Measurements from ENCODE around the gene DNAJC11.
A peak's percentile ranks its signal among the peaks of the same experiment; 100 is the strongest.

Gene DNAJC11

GRCh38 chr1:6625584-6626149 lies 75.9 kb downstream of the DNAJC11 start:
- DNase-seq = peak in 6 of 51 donors; percentile 32 to 63 (median 43)

- peak; percentile 15 to 90 (median 75) for DNase-seq
Observed at GRCh38 chr1:6624710-6625583, 76.7 kb downstream of the DNAJC11 start, which contains the start of gene THAP3. Gene THAP3 (plus strand): TSS chr1:6624868. CDS start chr1:6625219, 351 bp downstream.

- DNase-seq = no peak
Observed at GRCh38 chr1:6623269-6623965, 78.2 kb downstream of the DNAJC11 start.

- DNase-seq = no peak
Observed at GRCh38 chr1:6622396-6623152, 79.0 kb downstream of the DNAJC11 start.

DNA sequence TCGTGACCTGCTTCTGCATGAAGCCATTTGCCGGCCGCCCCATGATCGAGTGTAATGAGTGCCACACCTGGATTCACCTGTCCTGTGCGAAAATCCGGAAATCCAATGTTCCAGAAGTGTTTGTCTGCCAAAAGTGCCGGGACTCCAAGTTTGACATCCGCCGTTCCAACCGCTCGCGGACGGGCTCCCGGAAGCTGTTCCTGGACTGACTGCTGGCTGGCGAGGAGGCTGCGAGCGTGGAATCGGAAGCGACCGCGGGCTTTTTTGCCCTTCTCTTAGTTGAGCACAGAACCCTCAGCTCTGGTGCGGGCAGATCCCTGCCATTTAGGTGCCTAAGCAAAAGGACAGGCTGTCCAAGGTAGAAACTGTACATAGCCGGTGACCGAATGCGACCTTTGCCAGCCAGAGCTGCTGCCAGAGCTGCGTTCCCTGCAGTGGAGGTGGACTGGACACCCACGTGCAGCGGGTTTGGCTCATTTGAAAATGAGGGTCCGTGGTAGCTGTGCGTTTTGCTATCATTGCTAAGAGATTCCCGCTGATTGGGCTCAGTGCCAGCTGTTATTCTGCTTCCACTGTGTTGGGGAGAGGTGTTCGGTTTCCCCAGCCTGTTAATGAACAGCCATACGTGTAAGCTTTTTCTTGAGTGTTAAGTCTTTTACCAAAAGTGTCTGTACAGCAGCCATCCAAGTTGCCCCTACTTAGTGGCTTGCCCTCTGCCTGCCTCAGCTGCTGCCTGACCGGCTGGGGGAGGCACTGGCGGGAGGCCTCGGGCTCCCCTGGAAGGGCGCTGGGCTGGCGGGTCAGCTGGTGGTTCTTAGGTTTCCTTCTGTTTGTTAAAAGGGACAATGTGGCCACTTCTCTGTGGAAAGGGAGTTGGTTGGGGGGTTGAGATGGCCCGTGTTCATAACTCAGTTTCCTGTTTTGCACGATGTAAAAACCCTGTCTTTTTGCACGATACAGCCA lies 79.9 kb downstream of the DNAJC11 start:
- no peak for DNase-seq

- no peak for DNase-seq
Observed at GRCh38 chr1:6619045-6619444, 82.6 kb downstream of the DNAJC11 start.

GRCh38 chr1:6614929-6615785 lies 86.5 kb downstream of the DNAJC11 start:
- DNase-seq = peak in 5 of 51 donors; percentile 22 to 61 (median 32)

GRCh38 chr1:6614019-6614928 lies 87.3 kb downstream of the DNAJC11 start:
- peak in 28 of 51 donors; percentile 17 to 73 (median 45) for DNase-seq

DNA sequence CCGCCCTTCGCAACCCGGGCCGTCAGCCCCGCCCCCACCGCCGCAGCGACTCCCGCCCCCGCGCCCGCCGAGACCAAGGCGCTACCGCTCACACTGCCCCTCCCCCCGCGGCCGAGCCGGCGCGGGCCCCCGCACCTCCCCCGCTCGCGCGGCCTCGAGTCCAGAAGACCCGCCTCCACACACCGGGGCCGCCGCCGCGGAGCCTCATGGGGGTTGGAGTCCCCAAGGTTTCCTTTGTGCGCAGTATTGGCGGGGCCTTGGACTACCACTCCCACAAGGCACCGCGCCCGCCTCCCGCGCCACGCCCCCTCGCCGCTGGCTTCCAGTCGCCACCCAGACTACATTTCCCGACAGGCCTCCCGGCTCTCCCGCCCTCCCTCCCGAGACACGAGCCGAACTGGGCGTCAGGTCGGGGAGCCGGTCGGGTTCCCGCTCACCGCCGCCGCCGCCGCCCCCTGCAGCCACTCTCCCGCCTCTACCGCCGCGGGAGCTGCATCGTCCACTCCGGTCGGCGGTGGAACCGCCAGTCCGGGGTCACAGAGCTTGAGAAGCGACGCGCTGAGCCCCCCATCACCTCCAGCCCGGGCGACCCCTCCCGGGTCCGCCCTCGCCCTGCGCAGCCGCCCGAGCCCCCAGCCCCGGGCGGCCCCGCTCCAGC lies 88.1 kb downstream of the DNAJC11 start, which contains the start of gene PHF13:
TSS of gene PHF13 (plus strand) at position 371 of the 658 bp plus-strand sequence. CDS start 336 bp downstream, outside the sequence.
- peak; percentile 87 to 100 (median 99) for DNase-seq

DNA sequence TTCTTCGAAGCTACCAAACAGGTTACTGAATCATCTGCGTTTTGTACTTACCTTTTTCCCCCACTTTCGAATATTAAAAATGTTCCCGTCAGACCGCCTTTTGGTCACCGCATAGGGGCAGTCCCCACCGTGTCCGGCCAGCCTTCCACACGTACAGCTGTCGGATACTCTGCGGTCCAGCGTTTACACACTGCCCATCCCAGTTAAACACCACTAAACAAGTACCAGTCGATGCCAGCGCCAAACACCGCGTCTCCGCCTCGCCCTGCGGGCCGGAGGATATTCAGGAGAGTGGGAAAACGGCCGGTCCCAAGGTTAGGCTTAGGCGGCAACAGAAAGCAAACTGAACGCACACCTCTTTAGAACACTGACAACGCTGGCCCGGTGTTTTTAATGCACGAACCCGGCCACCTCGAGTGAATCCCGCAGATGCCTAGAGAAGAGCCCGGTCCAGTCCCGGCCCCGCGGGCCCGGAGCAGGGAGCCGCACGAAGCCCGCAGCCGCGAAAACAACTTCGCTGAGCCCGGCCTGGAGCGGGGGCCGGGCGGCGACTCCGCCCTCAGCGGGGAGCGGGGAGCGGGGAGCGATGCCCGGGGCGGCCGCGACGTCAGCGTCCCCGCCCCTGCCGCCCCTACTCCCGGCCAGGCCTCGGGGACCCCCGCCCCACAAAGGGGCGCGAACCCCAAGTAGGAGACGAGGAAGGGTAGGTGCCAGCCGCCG lies 88.8 kb downstream of the DNAJC11 start:
- peak in 21 of 51 donors; percentile 39 to 81 (median 62) for DNase-seq

DNA sequence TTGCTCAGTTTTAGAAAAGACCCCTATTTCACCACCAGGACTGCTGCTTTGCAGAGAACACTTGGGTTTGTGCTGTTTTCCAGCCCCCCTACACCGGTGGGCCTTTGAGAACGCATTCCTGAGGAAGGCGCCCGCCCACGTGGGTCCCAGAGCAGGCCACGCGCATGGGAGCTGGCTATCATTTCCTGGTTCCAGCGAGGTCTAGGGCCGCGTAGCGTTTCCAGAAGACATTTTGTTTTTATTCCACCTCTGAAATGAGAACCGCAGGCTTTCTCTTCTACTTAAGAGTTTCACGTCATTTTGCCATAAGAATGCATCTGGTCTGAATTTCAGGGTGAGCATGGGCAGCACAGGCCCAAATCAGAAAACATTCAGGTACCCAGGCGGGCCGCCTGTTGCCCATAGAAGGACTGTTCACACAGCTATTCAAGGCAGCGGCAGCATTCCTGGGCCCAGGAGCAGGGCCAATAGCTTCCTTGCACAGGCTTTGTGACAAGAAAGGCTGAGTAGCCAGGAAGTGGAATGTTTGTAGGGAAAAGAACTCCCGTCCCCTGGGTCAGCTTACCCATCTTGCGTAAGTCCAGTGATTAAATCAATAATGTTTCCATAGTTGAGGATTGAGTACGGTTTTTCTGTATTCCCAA lies 97.6 kb downstream of the DNAJC11 start:
- peak in 40 of 51 donors; percentile 18 to 83 (median 52) for DNase-seq

DNA sequence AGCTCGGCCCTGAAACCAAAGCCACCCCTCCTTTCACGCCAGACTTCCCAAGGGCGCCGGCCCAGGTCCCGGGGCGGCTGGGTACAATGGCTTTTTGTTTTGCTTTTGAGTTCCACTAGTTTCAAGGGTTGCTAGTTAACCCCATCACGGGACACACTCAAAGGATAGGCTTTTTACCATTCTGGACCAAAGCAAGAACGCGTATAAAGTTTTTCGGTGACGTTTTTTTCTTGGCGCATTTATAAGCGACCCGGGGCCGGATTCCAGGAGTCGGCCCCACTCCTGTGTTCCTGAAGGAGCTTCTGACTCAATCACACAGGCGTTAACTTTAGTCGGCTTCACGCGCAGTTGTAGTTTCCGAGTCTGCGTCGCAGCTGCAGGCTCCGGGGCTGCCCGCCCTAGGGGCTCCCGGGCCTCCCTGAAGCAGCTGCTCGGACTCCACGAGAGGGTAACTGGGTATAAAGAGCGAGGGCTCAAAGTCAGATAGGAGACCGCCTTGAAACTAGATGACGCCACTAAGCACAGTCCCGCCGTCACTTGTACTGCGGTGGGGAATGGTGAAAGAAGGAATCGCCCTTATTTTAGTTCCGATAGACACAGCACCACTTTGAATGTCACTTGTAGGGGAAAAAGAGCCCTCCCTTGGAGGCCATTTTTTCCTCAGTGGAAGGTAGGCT lies 98.2 kb downstream of the DNAJC11 start:
- peak in 41 of 51 donors; percentile 45 to 95 (median 78) for DNase-seq

DNA sequence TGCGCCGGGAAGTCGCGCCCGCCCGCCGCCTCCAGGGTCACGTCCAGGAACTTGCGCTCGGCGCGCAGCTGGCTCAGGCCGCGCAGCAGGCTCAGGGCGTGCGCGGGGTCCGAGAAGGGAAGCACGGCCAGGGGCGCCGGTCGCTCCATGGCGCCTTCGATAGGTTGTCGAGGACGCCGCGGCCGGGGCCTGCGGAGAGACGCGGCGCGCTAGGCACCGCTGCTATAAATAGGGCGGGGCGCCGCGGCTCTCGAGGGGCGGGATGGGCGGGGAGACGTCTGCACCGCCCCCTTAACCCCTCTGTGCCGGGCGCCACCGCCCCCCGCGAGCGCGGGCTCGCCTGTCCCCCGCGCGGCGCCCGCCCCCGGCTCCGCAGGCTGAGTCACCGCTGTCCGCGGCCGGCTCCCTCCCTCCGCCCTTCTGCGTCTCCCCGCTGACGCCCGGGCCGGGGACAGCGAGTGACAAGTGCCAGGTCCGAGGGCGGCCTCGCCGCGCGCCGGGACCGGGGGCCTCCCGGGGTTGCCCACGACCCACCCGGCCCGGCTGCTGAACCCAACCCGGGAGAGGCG lies 98.9 kb downstream of the DNAJC11 start, which contains the start of gene KLHL21:
TSS of gene KLHL21 (minus strand) at position 201 of the 569 bp plus-strand sequence. CDS start at position 149, 52 bp downstream.
- peak; percentile 46 to 95 (median 86) for DNase-seq

GRCh38 chr1:6601923-6602668 lies 99.5 kb downstream of the DNAJC11 start:
- DNase-seq = peak in 25 of 51 donors; percentile 28 to 79 (median 52)
